WTC11 (cell line): ENCODE results near the gene IP6K2.

Experiments
- CTCF ChIP-seq: fragments of 200-600 bp; IDR thresholded peaks from 2 replicates; pipeline ENCODE4 v1.8.0; 2022; ENCODE audit warnings: antibody characterized with exemption
- KAT7 ChIP-seq: sonication (generic); formaldehyde crosslinking; IDR thresholded peaks from 2 replicates; pipeline ENCODE4 v1.8.1; 2023; ENCODE audit warnings: missing genetic modification reagents, mild to moderate bottlenecking, borderline replicate concordance

- TF ChIP-seq CTCF (no peak), KAT7 (CRISPR knock-in tag) (no peak)
Measured at GRCh38 chr3:48727511-48727910, 10.5 kb upstream of the IP6K2 start.
